Hepatocyte (in vitro differentiated cells): ENCODE measurements around the gene ABCG4.

ENCODE experiments used
- CTCF ChIP-seq: fragments of 200-600 bp; sonication (generic); IDR thresholded peaks from 2 replicates; pipeline ENCODE4 v1.5.1; 2016; ENCODE audit warnings: antibody characterized with exemption, mild to moderate bottlenecking; ENCODE audit not compliant: poor library complexity
- EZH2 ChIP-seq: fragments of 200-600 bp; sonication (generic); IDR thresholded peaks from 2 replicates; pipeline ENCODE4 v1.6.1; 2016; ENCODE audit warnings: antibody characterized with exemption, mild to moderate bottlenecking, borderline replicate concordance

DNA sequence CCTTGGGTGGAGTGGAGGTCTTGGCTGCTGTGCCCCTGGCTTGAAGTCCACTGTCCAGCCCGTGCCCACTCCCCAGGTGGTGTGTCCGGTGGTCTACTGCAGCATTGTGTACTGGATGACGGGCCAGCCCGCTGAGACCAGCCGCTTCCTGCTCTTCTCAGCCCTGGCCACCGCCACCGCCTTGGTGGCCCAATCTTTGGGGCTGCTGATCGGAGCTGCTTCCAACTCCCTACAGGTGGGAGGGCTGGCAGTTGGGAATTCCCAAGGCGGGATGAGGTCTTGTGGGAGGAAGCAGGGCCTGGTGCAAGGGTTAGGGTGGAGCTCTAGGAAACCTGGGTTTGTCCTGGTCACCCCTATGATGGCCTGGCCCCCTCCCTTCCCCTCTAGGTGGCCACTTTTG is 11.3 kb downstream of the ABCG4 start:
- TF ChIP-seq CTCF (no peak), EZH2 (no peak)
